PC-3 (cell line): ENCODE results near the gene SDCBP2. TPM values are rescaled to one million over a fixed set of nuclear protein-coding genes. Genes with fewer than 3 reads are reported as not detected.

Experiments used
- ATAC-seq: fragments of 200-7000 bp; cut with Tn5 transposase; 2 replicates; pipeline ENCODE4 v1.9.1; 2020; ENCODE audit warnings: mild to moderate bottlenecking, moderate library complexity
- BruUV-seq: library from RNA; stranded (reverse); fragments of 400-500 nt; replicated peaks from 2 replicates; lab custom pipeline; 2021; lab: Mats Ljungman, UMichigan
- CTCF ChIA-PET: fragments of 300-600 bp; sonication (Branson Sonifier 250); formaldehyde crosslinking; loops from one replicate; lab custom pipeline; 2022; ENCODE audit warnings: antibody characterized with exemption; lab: Charles Lee
- POLR2A ChIA-PET: fragments of 300-600 bp; sonication (Branson Sonifier 250); formaldehyde crosslinking; loops from one replicate; lab custom pipeline; 2022; ENCODE audit warnings: antibody characterized with exemption; ENCODE audit not compliant: unreplicated experiment; lab: Charles Lee
- DNase-seq: peaks from one replicate; pipeline ENCODE4 v3.0.0-alpha.2; 2015
- H2AFZ ChIP-seq: fragments of 300-600 bp; sonication (generic); 2 replicates; pipeline ENCODE4 v1.6.0; 2016; ENCODE audit warnings: antibody characterized with exemption, low read length
- H3F3A ChIP-seq: fragments of 300-600 bp; sonication (generic); one replicate; pipeline ENCODE4 v1.6.0; 2017; ENCODE audit warnings: antibody characterized with exemption, low read length, control low read depth, mild to moderate bottlenecking; ENCODE audit not compliant: unreplicated experiment
- H3K27ac ChIP-seq: fragments of 300-600 bp; sonication (generic); 2 replicates; pipeline ENCODE4 v1.5.1; 2016; ENCODE audit warnings: mild to moderate bottlenecking, low read length
- H3K27me3 ChIP-seq: fragments of 300-600 bp; sonication (generic); 2 replicates; pipeline ENCODE4 v1.6.1; 2016; ENCODE audit warnings: low read length, mixed read lengths
- H3K36me3 ChIP-seq: fragments of 300-600 bp; sonication (generic); 2 replicates; pipeline ENCODE4 v1.6.1; 2016; ENCODE audit warnings: low read depth, mixed run types, low read length, mixed read lengths
- H3K4me1 ChIP-seq: fragments of 300-600 bp; sonication (generic); 2 replicates; pipeline ENCODE4 v1.5.1; 2016; ENCODE audit warnings: low read length; ENCODE audit not compliant: insufficient read depth
- H3K4me2 ChIP-seq: fragments of 300-600 bp; sonication (generic); 2 replicates; pipeline ENCODE4 v1.6.0; 2016; ENCODE audit warnings: low read length
- H3K4me3 ChIP-seq: fragments of 300-600 bp; sonication (generic); 2 replicates; pipeline ENCODE4 v1.5.1; 2016; ENCODE audit warnings: mild to moderate bottlenecking, low read length, mixed read lengths
- H3K79me2 ChIP-seq: fragments of 300-600 bp; sonication (generic); 2 replicates; pipeline ENCODE4 v1.6.1; 2017; ENCODE audit warnings: low read length, mixed read lengths
- H3K9ac ChIP-seq: fragments of 300-600 bp; sonication (generic); 2 replicates; pipeline ENCODE4 v1.6.0; 2016; ENCODE audit warnings: mild to moderate bottlenecking, low read length
- H3K9me2 ChIP-seq: fragments of 300-600 bp; sonication (generic); replicated peaks from 2 replicates; pipeline ENCODE4 v1.6.1; 2016; ENCODE audit warnings: mixed run types, low read length, mixed read lengths
- H3K9me3 ChIP-seq: fragments of 300-600 bp; sonication (generic); 2 replicates; pipeline ENCODE4 v1.6.1; 2016; ENCODE audit warnings: low read length, mixed read lengths
- H4K20me1 ChIP-seq: fragments of 300-600 bp; sonication (generic); 2 replicates; pipeline ENCODE4 v1.6.1; 2016; ENCODE audit warnings: low read length, mixed read lengths
- EZH2 ChIP-seq: fragments of 300-600 bp; sonication (generic); IDR thresholded peaks from one replicate; pipeline ENCODE4 v1.6.1; 2017; ENCODE audit warnings: antibody characterized with exemption, mild to moderate bottlenecking, low read length; ENCODE audit not compliant: unreplicated experiment
- EZH2phosphoT487 ChIP-seq: fragments of 300-600 bp; sonication (generic); IDR thresholded peaks from 2 replicates; pipeline ENCODE4 v1.6.1; 2018; ENCODE audit warnings: mild to moderate bottlenecking, antibody characterized with exemption, low read length, borderline replicate concordance
- intact Hi-C: fragments of 100-400 bp; cut with micrococcal nuclease; formaldehyde crosslinking; loops from 2 replicates; pipeline ENCODE4 v1.9.0; 2023
- total RNA-seq: library from RNA; depleted of rRNA; stranded (reverse); fragments of >200 nt; gene quantifications from 2 replicates; pipeline ENCODE4 v1.2.3, GENCODE V29; 2014
- TF ChIP-seq, protein P1 (sequence below): fragments of 300-600 bp; sonication (generic); conservative IDR thresholded peaks from 2 replicates; pipeline ENCODE4 v1.5.1; 2017; ENCODE audit warnings: antibody characterized with exemption, low read depth, mild to moderate bottlenecking, low read length

SDCBP2 gene
- total RNA-seq, 1 experiment from 2014 or later: 14.4 TPM

DNA sequence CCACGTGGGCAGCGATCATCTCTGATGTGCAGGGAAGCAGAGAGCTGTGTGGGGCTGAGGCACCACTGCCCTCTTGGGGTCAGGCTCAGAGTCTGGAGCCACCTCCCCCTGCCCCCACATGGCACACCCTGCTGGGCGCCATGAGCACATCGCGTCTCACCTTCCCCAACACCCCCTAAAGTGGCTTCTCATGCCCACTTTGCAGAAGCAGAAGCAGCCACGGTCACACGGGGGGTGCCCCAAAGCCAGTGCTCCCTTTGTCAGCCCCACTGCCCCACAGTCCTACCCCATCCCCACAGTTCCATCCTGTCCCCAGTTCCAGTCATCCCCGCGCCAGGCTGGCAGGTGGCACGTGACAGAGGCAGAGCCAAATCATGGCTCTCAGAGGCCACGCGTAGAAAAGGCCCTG is 19.5 kb downstream of the SDCBP2 start:
- CTCF ChIA-PET: interaction anchor here (0.6 kb wide), 1 partner anchor 117 kb away, joined by 3 read pairs; no protein-coding TSS in a partner anchor
- H3K9me2 ChIP-seq: no peaks in the 10 kb centered on the region
- no peaks in the 10 kb centered on the region for H3K79me2 ChIP-seq
- H3K27me3 ChIP-seq: no peaks in the 10 kb centered on the region
- H3K4me2 ChIP-seq: no peak overlapping the region
- POLR2A ChIA-PET: no interaction called here
- no peaks in the 10 kb centered on the region for H3K9me3 ChIP-seq
- no peaks in the 10 kb centered on the region for H3F3A ChIP-seq
- no peak overlapping the region for H3K4me3 ChIP-seq
- no peaks in the 10 kb centered on the region for H4K20me1 ChIP-seq
- peaks cover 5% of the 10 kb centered on the region for H3K4me1 ChIP-seq
- intact Hi-C loops: no loop called here
- ATAC-seq (no peak), DNase-seq (no peak)
- H2AFZ ChIP-seq: no peak overlapping the region
- no peaks in the 10 kb centered on the region for H3K36me3 ChIP-seq
- TF ChIP-seq EZH2 (no peak), EZH2phosphoT487 (no peak)
- TF ChIP-seq, protein P1, sequence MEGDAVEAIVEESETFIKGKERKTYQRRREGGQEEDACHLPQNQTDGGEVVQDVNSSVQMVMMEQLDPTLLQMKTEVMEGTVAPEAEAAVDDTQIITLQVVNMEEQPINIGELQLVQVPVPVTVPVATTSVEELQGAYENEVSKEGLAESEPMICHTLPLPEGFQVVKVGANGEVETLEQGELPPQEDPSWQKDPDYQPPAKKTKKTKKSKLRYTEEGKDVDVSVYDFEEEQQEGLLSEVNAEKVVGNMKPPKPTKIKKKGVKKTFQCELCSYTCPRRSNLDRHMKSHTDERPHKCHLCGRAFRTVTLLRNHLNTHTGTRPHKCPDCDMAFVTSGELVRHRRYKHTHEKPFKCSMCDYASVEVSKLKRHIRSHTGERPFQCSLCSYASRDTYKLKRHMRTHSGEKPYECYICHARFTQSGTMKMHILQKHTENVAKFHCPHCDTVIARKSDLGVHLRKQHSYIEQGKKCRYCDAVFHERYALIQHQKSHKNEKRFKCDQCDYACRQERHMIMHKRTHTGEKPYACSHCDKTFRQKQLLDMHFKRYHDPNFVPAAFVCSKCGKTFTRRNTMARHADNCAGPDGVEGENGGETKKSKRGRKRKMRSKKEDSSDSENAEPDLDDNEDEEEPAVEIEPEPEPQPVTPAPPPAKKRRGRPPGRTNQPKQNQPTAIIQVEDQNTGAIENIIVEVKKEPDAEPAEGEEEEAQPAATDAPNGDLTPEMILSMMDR: no peak
- H3K9ac ChIP-seq: no peak overlapping the region
- no peak overlapping the region for H3K27ac ChIP-seq
- BruUV-seq: no TSS peak

DNA sequence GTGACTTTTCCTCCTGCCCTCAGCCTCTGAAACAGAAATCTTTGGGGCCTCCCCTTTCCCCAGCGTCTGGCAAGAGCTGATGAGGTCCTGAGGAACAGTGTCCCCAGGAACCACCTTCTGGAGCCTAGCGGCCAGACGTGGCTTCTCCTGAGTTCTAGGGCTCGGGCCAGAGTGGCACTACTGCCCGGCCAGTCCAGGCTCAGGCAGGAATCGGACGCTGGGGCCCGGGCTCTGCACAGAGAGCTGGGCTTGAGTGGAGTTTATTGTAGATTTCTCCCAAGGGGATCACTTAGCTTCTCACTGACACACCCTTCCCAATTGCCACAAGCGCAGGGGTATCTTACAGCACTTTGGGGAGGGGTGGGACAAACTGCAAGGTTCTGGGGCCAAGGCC is 20.2 kb downstream of the SDCBP2 start:
- no peak overlapping the region for H3K4me2 ChIP-seq
- peaks cover 2% of the 10 kb centered on the region for H3K4me1 ChIP-seq
- H3K4me3 ChIP-seq: no peak overlapping the region
- H4K20me1 ChIP-seq: no peaks in the 10 kb centered on the region
- POLR2A ChIA-PET: no interaction called here
- no peak overlapping the region for H3K9ac ChIP-seq
- BruUV-seq: no TSS peak
- H2AFZ ChIP-seq: no peak overlapping the region
- ATAC-seq (no peak), DNase-seq (no peak)
- TF ChIP-seq EZH2: no peak
- no peak for TF ChIP-seq EZH2phosphoT487
- TF ChIP-seq, protein P1: no peak
- CTCF ChIA-PET: no interaction called here
- H3F3A ChIP-seq: no peaks in the 10 kb centered on the region
- H3K27ac ChIP-seq: no peak overlapping the region
- H3K36me3 ChIP-seq: no peaks in the 10 kb centered on the region
- intact Hi-C loops: no loop called here
- no peaks in the 10 kb centered on the region for H3K79me2 ChIP-seq
- no peaks in the 10 kb centered on the region for H3K9me3 ChIP-seq
- H3K27me3 ChIP-seq: no peaks in the 10 kb centered on the region
- no peaks in the 10 kb centered on the region for H3K9me2 ChIP-seq

DNA sequence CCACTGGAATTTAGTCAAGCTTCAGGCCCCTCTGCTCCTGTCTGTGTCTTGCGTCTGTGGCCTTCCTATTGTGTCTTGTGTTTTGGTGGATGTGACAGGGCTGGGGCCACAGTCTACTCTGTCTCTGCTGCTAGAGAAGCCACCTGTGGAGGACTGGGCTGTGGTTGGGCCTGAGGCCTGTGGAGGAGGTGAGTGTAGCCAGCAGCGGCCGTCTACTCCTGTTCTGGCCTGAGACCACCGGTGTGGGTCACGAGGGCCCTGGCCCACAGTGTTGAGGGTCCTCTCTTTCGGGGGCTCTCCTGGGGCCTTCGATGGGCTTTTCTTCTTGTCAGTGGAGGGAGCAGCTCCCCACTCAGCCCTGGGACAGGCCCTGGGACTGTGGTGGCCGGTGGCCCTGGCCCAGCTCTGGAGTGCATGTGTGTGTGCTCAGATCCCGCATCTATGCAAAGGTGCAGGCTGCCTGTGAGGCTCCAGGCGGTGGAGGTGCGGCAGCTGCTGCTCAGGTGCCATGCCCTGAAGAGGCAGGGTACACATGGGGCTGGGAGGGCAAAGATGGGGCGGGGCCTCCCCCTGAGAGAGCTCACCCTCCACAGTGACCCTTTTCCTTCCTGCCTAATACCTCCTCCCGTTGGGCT is 20.8 kb downstream of the SDCBP2 start:
- ATAC-seq (no peak), DNase-seq (no peak)
- BruUV-seq: no TSS peak
- Histone ChIP-seq H3K9me2 (no peaks in the 10 kb centered on the region), H3K27me3 (no peaks in the 10 kb centered on the region), H3F3A (no peaks in the 10 kb centered on the region), H3K9me3 (no peaks in the 10 kb centered on the region), H3K4me3 (no peak overlapping the region), H3K4me1 (no peaks in the 10 kb centered on the region), H3K79me2 (no peaks in the 10 kb centered on the region), H4K20me1 (no peaks in the 10 kb centered on the region), H3K36me3 (no peaks in the 10 kb centered on the region), H3K9ac (no peak overlapping the region), H3K4me2 (no peak overlapping the region), H3K27ac (no peak overlapping the region), H2AFZ (no peak overlapping the region)
- ChIA-PET POLR2A (no interaction called here), CTCF (no interaction called here)
- TF ChIP-seq EZH2 (no peak), EZH2phosphoT487 (no peak)
- TF ChIP-seq, protein P1: no peak
- intact Hi-C loops: no loop called here
